Measurements from ENCODE around the gene EIF4G3. TPM values are rescaled to one million over a fixed set of nuclear protein-coding genes. Genes with fewer than 3 reads are reported as not detected.

Gene EIF4G3
- total RNA-seq, 2 experiments from 2014 or later, result 37.9 to 41.2 TPM

GRCh38 chr1:20891091-20891490, 285.6 kb downstream of the EIF4G3 start:
- DNase-seq, result no peak
- Mint-ChIP-seq H3K27ac (no peak overlapping the region), H3K36me3 (ENCODE audit: low read depth) (peaks cover 11% of the 10 kb centered on the region), H3K27me3 (ENCODE audit: low read depth) (no peaks in the 10 kb centered on the region), H3K9me3 (ENCODE audit: insufficient read depth) (no peaks in the 10 kb centered on the region), H3K4me3 (no peak overlapping the region), H3K4me1 (ENCODE audit: low read depth) (no peaks in the 10 kb centered on the region)
- ChIA-PET POLR2A (no interaction called here), CTCF (no interaction called here)
- ATAC-seq, result no peak

DNA sequence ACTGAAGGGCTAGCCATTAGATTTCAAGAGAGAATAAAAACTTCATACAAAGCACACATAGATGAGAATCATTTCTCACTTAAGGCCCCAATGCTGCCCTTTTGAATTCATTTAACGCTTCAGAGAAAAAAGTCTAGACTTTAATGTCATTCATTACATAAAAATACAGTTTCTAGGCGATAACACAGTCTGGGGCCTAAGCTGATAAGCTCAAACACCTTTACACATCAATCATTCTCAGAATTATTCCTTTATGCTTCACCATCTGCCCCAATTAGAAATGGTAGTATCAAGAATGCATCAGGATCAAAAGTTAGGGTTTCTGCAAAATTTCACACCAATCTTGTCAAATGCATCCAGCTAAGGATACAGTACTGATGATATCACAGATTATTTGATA, 289.5 kb downstream of the EIF4G3 start:
- DNase-seq (no peak), ATAC-seq (no peak)
- no peaks in the 10 kb centered on the region for H3K27me3 Mint-ChIP-seq (ENCODE audit: low read depth)
- H3K4me3 Mint-ChIP-seq, result no peak overlapping the region
- CTCF ChIA-PET, result no interaction called here
- no peak overlapping the region for H3K27ac Mint-ChIP-seq
- no peaks in the 10 kb centered on the region for H3K4me1 Mint-ChIP-seq (ENCODE audit: low read depth)
- no peaks in the 10 kb centered on the region for H3K9me3 Mint-ChIP-seq (ENCODE audit: insufficient read depth)
- POLR2A ChIA-PET, result no interaction called here
- no peaks in the 10 kb centered on the region for H3K36me3 Mint-ChIP-seq (ENCODE audit: low read depth)

GRCh38 chr1:20885121-20885520, 291.6 kb downstream of the EIF4G3 start:
- CTCF ChIA-PET, result no interaction called here
- DNase-seq, result no peak
- no peaks in the 10 kb centered on the region for H3K9me3 Mint-ChIP-seq (ENCODE audit: insufficient read depth)
- no peaks in the 10 kb centered on the region for H3K36me3 Mint-ChIP-seq (ENCODE audit: low read depth)
- no peak for ATAC-seq
- H3K27ac Mint-ChIP-seq, result no peak overlapping the region
- no peak overlapping the region for H3K4me3 Mint-ChIP-seq
- H3K27me3 Mint-ChIP-seq (ENCODE audit: low read depth), result no peaks in the 10 kb centered on the region
- POLR2A ChIA-PET, result no interaction called here
- no peaks in the 10 kb centered on the region for H3K4me1 Mint-ChIP-seq (ENCODE audit: low read depth)

GRCh38 chr1:20884513-20884912, 292.2 kb downstream of the EIF4G3 start:
- ChIA-PET CTCF (no interaction called here), POLR2A (interaction anchor here (0.6 kb wide), 1 partner anchor 227 kb away, joined by 3 read pairs; no protein-coding TSS in a partner anchor)
- Mint-ChIP-seq H3K4me3 (no peak overlapping the region), H3K36me3 (ENCODE audit: low read depth) (peaks cover 2% of the 10 kb centered on the region), H3K9me3 (ENCODE audit: insufficient read depth) (no peaks in the 10 kb centered on the region), H3K27ac (no peak overlapping the region), H3K27me3 (ENCODE audit: low read depth) (no peaks in the 10 kb centered on the region), H3K4me1 (ENCODE audit: low read depth) (no peaks in the 10 kb centered on the region)
- no peak for DNase-seq
- ATAC-seq, result no peak

DNA sequence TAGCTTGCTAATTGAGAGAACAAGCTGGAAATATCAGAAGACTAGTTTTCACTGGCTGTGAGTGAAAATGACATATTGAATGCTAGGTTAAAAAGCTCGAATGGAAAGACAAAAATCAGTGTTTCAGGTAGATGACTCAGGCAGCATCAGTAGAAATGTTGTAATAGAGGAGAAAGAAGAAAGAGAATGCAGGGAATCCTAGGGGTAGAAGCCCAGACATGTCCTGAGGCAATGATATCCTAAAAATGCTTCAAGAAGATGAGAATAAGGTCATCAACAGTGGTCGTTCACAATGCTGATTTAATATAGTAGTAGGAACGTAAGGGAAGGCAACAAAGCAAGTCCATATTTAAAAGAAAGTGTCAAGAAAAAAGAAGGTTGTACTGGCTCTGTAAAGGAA, 292.9 kb downstream of the EIF4G3 start:
- no peaks in the 10 kb centered on the region for H3K9me3 Mint-ChIP-seq (ENCODE audit: insufficient read depth)
- H3K4me3 Mint-ChIP-seq, result no peak overlapping the region
- H3K36me3 Mint-ChIP-seq (ENCODE audit: low read depth), result peaks cover 4% of the 10 kb centered on the region
- no peak for DNase-seq
- ATAC-seq, result no peak
- POLR2A ChIA-PET, result no interaction called here
- H3K27me3 Mint-ChIP-seq (ENCODE audit: low read depth), result no peaks in the 10 kb centered on the region
- CTCF ChIA-PET, result interaction anchor here (0.7 kb wide), 1 partner anchor 312 kb away, joined by 3 read pairs; no protein-coding TSS in a partner anchor
- H3K27ac Mint-ChIP-seq, result no peak overlapping the region
- H3K4me1 Mint-ChIP-seq (ENCODE audit: low read depth), result no peaks in the 10 kb centered on the region

DNA sequence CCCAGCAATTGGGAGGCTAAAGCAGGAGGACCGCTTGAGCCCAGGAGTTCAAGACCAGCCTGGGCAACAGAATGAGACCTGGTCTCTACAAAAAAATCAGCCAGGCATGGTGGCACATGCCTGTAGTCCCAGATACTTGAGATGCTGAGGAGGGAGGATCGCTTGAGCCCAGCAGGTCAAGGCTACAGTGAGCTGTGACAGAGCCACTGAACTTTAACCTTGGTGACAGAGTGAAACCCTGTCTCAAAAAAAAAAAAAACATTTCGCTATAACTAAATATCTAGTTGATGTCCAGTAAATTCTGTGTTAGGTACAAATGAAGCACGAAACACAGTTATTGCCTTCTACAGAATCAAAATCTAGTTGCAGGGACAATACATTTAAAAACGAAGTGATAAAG, 293.9 kb downstream of the EIF4G3 start:
- no peak overlapping the region for H3K4me3 Mint-ChIP-seq
- no peak for ATAC-seq
- ChIA-PET CTCF (no interaction called here), POLR2A (no interaction called here)
- DNase-seq, result no peak
- no peaks in the 10 kb centered on the region for H3K9me3 Mint-ChIP-seq (ENCODE audit: insufficient read depth)
- H3K27me3 Mint-ChIP-seq (ENCODE audit: low read depth), result no peaks in the 10 kb centered on the region
- H3K4me1 Mint-ChIP-seq (ENCODE audit: low read depth), result no peaks in the 10 kb centered on the region
- no peak overlapping the region for H3K27ac Mint-ChIP-seq
- peaks cover 11% of the 10 kb centered on the region for H3K36me3 Mint-ChIP-seq (ENCODE audit: low read depth)

GRCh38 chr1:20878799-20879198, 297.9 kb downstream of the EIF4G3 start:
- peaks cover 20% of the 10 kb centered on the region for H3K36me3 Mint-ChIP-seq (ENCODE audit: low read depth)
- no peak overlapping the region for H3K4me3 Mint-ChIP-seq
- no peak for DNase-seq
- no peaks in the 10 kb centered on the region for H3K27me3 Mint-ChIP-seq (ENCODE audit: low read depth)
- ChIA-PET CTCF (interaction anchor here (1.4 kb wide), 1 partner anchor 317 kb away, joined by 4 read pairs; no protein-coding TSS in a partner anchor), POLR2A (no interaction called here)
- ATAC-seq, result no peak
- peaks cover 5% of the 10 kb centered on the region for H3K4me1 Mint-ChIP-seq (ENCODE audit: low read depth)
- H3K27ac Mint-ChIP-seq, result no peak overlapping the region
- H3K9me3 Mint-ChIP-seq (ENCODE audit: insufficient read depth), result no peaks in the 10 kb centered on the region

GRCh38 chr1:20875198-20875973, 301.3 kb downstream of the EIF4G3 start:
- ATAC-seq, result no peak
- H3K4me1 Mint-ChIP-seq (ENCODE audit: low read depth), result peaks cover 5% of the 10 kb centered on the region
- ChIA-PET CTCF (interaction anchor here (1.0 kb wide), 1 partner anchor 180 kb away, joined by 3 read pairs; no protein-coding TSS in a partner anchor), POLR2A (no interaction called here)
- H3K27ac Mint-ChIP-seq, result no peak overlapping the region
- no peaks in the 10 kb centered on the region for H3K9me3 Mint-ChIP-seq (ENCODE audit: insufficient read depth)
- no peak overlapping the region for H3K4me3 Mint-ChIP-seq
- no peaks in the 10 kb centered on the region for H3K27me3 Mint-ChIP-seq (ENCODE audit: low read depth)
- DNase-seq, result no peak
- H3K36me3 Mint-ChIP-seq (ENCODE audit: low read depth), result peaks cover 23% of the 10 kb centered on the region

GRCh38 chr1:20873311-20873710, 303.4 kb downstream of the EIF4G3 start:
- DNase-seq, result no peak

GRCh38 chr1:20871419-20871818, 305.3 kb downstream of the EIF4G3 start:
- no peak for DNase-seq
- H3K27me3 Mint-ChIP-seq (ENCODE audit: low read depth), result no peaks in the 10 kb centered on the region
- H3K9me3 Mint-ChIP-seq (ENCODE audit: insufficient read depth), result no peaks in the 10 kb centered on the region
- ChIA-PET CTCF (no interaction called here), POLR2A (no interaction called here)
- peaks cover 5% of the 10 kb centered on the region for H3K4me1 Mint-ChIP-seq (ENCODE audit: low read depth)
- no peak overlapping the region for H3K27ac Mint-ChIP-seq
- no peak for ATAC-seq
- peaks cover 6% of the 10 kb centered on the region for H3K36me3 Mint-ChIP-seq (ENCODE audit: low read depth)
- no peak overlapping the region for H3K4me3 Mint-ChIP-seq

More at GRCh38 chr1:20873311-20873710, 303.4 kb downstream of the EIF4G3 start:
- Mint-ChIP-seq H3K4me3 (no peak overlapping the region), H3K27me3 (ENCODE audit: low read depth) (no peaks in the 10 kb centered on the region), H3K4me1 (ENCODE audit: low read depth) (peaks cover 5% of the 10 kb centered on the region), H3K27ac (no peak overlapping the region), H3K9me3 (ENCODE audit: insufficient read depth) (no peaks in the 10 kb centered on the region), H3K36me3 (ENCODE audit: low read depth) (peaks cover 14% of the 10 kb centered on the region)
- ChIA-PET POLR2A (no interaction called here), CTCF (no interaction called here)
- no peak for ATAC-seq

- ChIA-PET POLR2A (no interaction called here), CTCF (no interaction called here)
- Mint-ChIP-seq H3K36me3 (ENCODE audit: low read depth) (peaks cover 6% of the 10 kb centered on the region), H3K9me3 (ENCODE audit: insufficient read depth) (no peaks in the 10 kb centered on the region), H3K27me3 (ENCODE audit: low read depth) (no peaks in the 10 kb centered on the region), H3K4me1 (ENCODE audit: low read depth) (peaks cover 2% of the 10 kb centered on the region), H3K4me3 (no peak overlapping the region), H3K27ac (no peak overlapping the region)
- DNase-seq, result no peak
- no peak for ATAC-seq
Observed at GRCh38 chr1:20870718-20871117, 306.0 kb downstream of the EIF4G3 start.

GRCh38 chr1:20868263-20868662, 308.4 kb downstream of the EIF4G3 start:
- ATAC-seq (no peak), DNase-seq (no peak)
- H3K27ac Mint-ChIP-seq, result no peak overlapping the region
- ChIA-PET POLR2A (no interaction called here), CTCF (no interaction called here)
- H3K4me3 Mint-ChIP-seq, result no peak overlapping the region
- no peaks in the 10 kb centered on the region for H3K27me3 Mint-ChIP-seq (ENCODE audit: low read depth)
- no peaks in the 10 kb centered on the region for H3K9me3 Mint-ChIP-seq (ENCODE audit: insufficient read depth)
- H3K36me3 Mint-ChIP-seq (ENCODE audit: low read depth), result peaks cover 11% of the 10 kb centered on the region
- no peaks in the 10 kb centered on the region for H3K4me1 Mint-ChIP-seq (ENCODE audit: low read depth)

DNA sequence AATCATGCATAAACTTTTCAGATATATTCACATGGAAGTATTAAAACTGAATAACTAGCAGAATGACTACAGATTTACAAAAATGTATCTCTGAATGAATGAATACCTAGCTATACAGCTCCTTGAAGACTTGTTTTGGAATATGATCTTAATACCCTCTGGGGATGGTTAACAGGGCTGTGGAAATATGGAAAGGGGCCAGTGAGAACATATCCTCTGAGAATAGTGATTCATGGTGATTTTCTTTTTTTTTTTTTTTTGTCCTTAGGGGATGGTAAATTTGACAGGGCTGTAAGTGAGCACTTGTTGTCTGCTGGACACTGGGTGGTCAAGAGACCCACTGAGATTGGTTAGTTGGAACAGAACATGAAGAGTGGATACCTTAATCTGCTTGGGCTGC, 308.9 kb downstream of the EIF4G3 start:
- no peak for DNase-seq
- no peak for ATAC-seq
- POLR2A ChIA-PET, result no interaction called here
- H3K36me3 Mint-ChIP-seq (ENCODE audit: low read depth), result peaks cover 11% of the 10 kb centered on the region
- H3K27ac Mint-ChIP-seq, result no peak overlapping the region
- no peaks in the 10 kb centered on the region for H3K4me1 Mint-ChIP-seq (ENCODE audit: low read depth)
- H3K4me3 Mint-ChIP-seq, result no peak overlapping the region
- CTCF ChIA-PET, result interaction anchor here (1.6 kb wide), 1 partner anchor 327 kb away, joined by 7 read pairs; no protein-coding TSS in a partner anchor
- H3K9me3 Mint-ChIP-seq (ENCODE audit: insufficient read depth), result no peaks in the 10 kb centered on the region
- H3K27me3 Mint-ChIP-seq (ENCODE audit: low read depth), result no peaks in the 10 kb centered on the region
